HepG2 (cell line): ENCODE measurements around the gene ABCG5. TPM values are rescaled to one million over a fixed set of nuclear protein-coding genes. Genes with fewer than 3 reads are reported as not detected.

Experiments used
- CHD4 ChIP-seq: fragments of 200-600 bp; sonication (generic); IDR thresholded peaks from 2 replicates; pipeline ENCODE4 v1.7.0; 2017; ENCODE audit warnings: mild to moderate bottlenecking, low read length, borderline replicate concordance
- MIER2 ChIP-seq: IDR thresholded peaks from 2 replicates; pipeline ENCODE4 v1.6.1; 2016; ENCODE audit warnings: missing biosample characterization, missing genetic modification reagents
- PHF20 ChIP-seq: sonication (generic); formaldehyde crosslinking; IDR thresholded peaks from 2 replicates; pipeline ENCODE4 v1.5.0; 2020; ENCODE audit warnings: mild to moderate bottlenecking, missing genetic modification reagents
- SP1 ChIP-seq, 2 experiments: fragments of 450-650 bp in 1 of 2; sonication (generic) in 1 of 2; formaldehyde crosslinking in 1 of 2; IDR thresholded peaks; 2 replicates each; pipeline versions ENCODE4 v1.4.0 to v1.6.1; 2016 to 2020; ENCODE audit warnings: missing genetic modification reagents in 1 of 2
- SRF ChIP-seq: IDR thresholded peaks from 2 replicates; pipeline ENCODE4 v1.6.1; 2011; ENCODE audit warnings: mild to moderate bottlenecking, low read depth, low read length, moderate library complexity
- TAF15 ChIP-seq: fragments of 200-400 bp; formaldehyde crosslinking; IDR thresholded peaks from one replicate; pipeline ENCODE4 v1.6.1; 2018; ENCODE audit warnings: mild to moderate bottlenecking, low read depth, low read length; ENCODE audit not compliant: poor library complexity, severe bottlenecking
- TRIM24 ChIP-seq: sonication (generic); formaldehyde crosslinking; IDR thresholded peaks from 2 replicates; pipeline ENCODE4 v1.8.0; 2022; ENCODE audit warnings: mild to moderate bottlenecking, missing genetic modification reagents
- ZKSCAN5 ChIP-seq: sonication (generic); formaldehyde crosslinking; IDR thresholded peaks from 2 replicates; pipeline ENCODE4 v1.5.1; 2020; ENCODE audit warnings: mild to moderate bottlenecking, missing genetic modification reagents
- ZNF260 ChIP-seq: sonication (generic); formaldehyde crosslinking; IDR thresholded peaks from 2 replicates; pipeline ENCODE4 v1.4.0; 2020; ENCODE audit warnings: missing genetic modification reagents, low read depth, mild to moderate bottlenecking, borderline replicate concordance
- ZNF607 ChIP-seq: sonication (generic); formaldehyde crosslinking; IDR thresholded peaks from 2 replicates; pipeline ENCODE4 v1.5.1; 2020; ENCODE audit warnings: missing genetic modification reagents, mild to moderate bottlenecking, borderline replicate concordance
- ZNF841 ChIP-seq: sonication (generic); formaldehyde crosslinking; IDR thresholded peaks from 2 replicates; pipeline ENCODE4 v1.8.1; 2023; ENCODE audit warnings: missing genetic modification reagents, borderline replicate concordance
- polyA plus RNA-seq, 8 experiments: library from polyadenylated mRNA; depleted of rRNA in 3 of 8; stranded (reverse) in 7 of 8; unstranded in 1 of 8; fragments of >200 nt; fragmentation: Illumina TruSeq in 4 of 8; extraction: Trizol in 4 of 8; gene quantifications; 2 replicates each; pipeline versions ENCODE4 v1.2.1 to v1.2.3, GENCODE V29; 2011 to 2016; ENCODE audit warnings: low read depth in 4 of 8, missing spikeins in 1 of 8, mixed read lengths in 1 of 8; ENCODE audit not compliant: insufficient read depth in 1 of 8
- total RNA-seq, 5 experiments: library from RNA; depleted of rRNA; stranded (reverse); fragments of >200 nt; fragmentation: Illumina TruSeq; extraction: Trizol; gene quantifications; 2 replicates each; pipeline ENCODE4 v1.2.3, GENCODE V29; 2016; ENCODE audit warnings: low read depth in 1 of 5
- TF ChIP-seq, protein P1 (sequence below), 2 experiments: fragments of 450-650 bp in 1 of 2; sonication (generic) in 1 of 2; formaldehyde crosslinking in 1 of 2; IDR thresholded peaks; 2 replicates each; pipeline versions ENCODE4 v1.6.1 to v1.8.0; 2016 to 2022; ENCODE audit warnings: antibody characterized with exemption in 1 of 2, mild to moderate bottlenecking in 1 of 2, missing genetic modification reagents in 1 of 2
- TF ChIP-seq, protein P2 (sequence below): sonication (generic); formaldehyde crosslinking; IDR thresholded peaks from 2 replicates; pipeline ENCODE4 v1.8.0; 2022; ENCODE audit warnings: low read depth, missing genetic modification reagents
- TF ChIP-seq, protein P3 (sequence below): sonication (generic); formaldehyde crosslinking; IDR thresholded peaks from 2 replicates; pipeline ENCODE4 v1.5.0; 2020; ENCODE audit warnings: missing genetic modification reagents
- TF ChIP-seq, protein P4 (sequence below): sonication (generic); formaldehyde crosslinking; IDR thresholded peaks from 2 replicates; pipeline ENCODE4 v1.4.0; 2020; ENCODE audit warnings: missing genetic modification reagents

The ABCG5 gene
- total and polyA plus RNA-seq, 2 of the 13 experiments (the other 11 are each of a cell fraction or from before 2014, with no cell fraction given): 15.1 to 39.0 TPM

DNA sequence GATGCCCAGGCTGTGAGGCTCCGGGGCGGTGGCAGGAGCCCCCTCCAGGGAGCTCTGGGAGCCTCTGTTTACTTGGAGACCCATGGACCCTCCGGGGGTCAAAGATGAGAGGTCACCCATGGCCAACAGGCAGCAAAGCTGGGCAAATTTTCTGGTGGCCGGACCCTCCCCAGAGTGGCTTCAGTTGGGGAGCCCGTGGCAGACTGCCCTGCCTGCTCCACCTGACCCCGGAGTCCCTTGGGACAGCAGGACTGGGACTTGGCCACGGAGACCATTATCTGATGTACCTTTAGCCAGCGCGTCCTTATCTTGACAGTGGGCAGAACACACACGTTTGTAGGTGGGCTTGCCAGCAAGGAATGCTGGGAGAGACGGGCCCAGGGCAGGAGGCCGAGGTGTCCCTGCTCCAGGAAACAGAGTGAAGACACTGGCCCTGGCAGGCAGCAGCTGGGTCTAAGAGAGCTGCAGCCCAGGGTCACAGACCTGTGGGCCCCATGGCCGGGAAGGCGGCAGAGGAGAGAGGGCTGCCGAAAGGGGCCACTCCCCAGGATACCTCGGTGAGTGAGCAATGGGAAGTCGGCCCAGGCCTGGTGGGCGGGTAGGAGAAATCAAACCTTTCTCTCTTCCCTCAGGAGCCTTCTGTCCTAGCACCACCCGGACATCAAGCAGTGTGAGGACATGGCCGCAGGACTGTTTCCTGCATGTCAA lies at the start of gene ABCG5, which contains the start of gene ABCG8 (continued):
- TF ChIP-seq, protein P1, sequence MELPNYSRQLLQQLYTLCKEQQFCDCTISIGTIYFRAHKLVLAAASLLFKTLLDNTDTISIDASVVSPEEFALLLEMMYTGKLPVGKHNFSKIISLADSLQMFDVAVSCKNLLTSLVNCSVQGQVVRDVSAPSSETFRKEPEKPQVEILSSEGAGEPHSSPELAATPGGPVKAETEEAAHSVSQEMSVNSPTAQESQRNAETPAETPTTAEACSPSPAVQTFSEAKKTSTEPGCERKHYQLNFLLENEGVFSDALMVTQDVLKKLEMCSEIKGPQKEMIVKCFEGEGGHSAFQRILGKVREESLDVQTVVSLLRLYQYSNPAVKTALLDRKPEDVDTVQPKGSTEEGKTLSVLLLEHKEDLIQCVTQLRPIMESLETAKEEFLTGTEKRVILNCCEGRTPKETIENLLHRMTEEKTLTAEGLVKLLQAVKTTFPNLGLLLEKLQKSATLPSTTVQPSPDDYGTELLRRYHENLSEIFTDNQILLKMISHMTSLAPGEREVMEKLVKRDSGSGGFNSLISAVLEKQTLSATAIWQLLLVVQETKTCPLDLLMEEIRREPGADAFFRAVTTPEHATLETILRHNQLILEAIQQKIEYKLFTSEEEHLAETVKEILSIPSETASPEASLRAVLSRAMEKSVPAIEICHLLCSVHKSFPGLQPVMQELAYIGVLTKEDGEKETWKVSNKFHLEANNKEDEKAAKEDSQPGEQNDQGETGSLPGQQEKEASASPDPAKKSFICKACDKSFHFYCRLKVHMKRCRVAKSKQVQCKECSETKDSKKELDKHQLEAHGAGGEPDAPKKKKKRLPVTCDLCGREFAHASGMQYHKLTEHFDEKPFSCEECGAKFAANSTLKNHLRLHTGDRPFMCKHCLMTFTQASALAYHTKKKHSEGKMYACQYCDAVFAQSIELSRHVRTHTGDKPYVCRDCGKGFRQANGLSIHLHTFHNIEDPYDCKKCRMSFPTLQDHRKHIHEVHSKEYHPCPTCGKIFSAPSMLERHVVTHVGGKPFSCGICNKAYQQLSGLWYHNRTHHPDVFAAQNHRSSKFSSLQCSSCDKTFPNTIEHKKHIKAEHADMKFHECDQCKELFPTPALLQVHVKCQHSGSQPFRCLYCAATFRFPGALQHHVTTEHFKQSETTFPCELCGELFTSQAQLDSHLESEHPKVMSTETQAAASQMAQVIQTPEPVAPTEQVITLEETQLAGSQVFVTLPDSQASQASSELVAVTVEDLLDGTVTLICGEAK (IDR thresholded peaks at IDR 0.05): peak; percentile 69; the same call in 1 of the 2 replicates
- TF ChIP-seq, protein P1 (CRISPR knock-in tag; IDR thresholded peaks at IDR 0.05): peak; percentile 24; the same call in 1 of the 2 replicates
- TF ChIP-seq TAF15 (no peak), ZNF841 (CRISPR knock-in tag) (no peak), TRIM24 (CRISPR knock-in tag) (no peak), MIER2 (CRISPR knock-in tag) (no peak), ZKSCAN5 (CRISPR knock-in tag) (no peak), ZNF607 (CRISPR knock-in tag) (0 out of 2 replicates have a peak, but pooled peaks have one; percentile 50), CHD4 (no peak), ZNF260 (CRISPR knock-in tag) (no peak), SP1 (IDR thresholded peaks at IDR 0.05) (no peak), SP1 (CRISPR knock-in tag; IDR thresholded peaks at IDR 0.05) (peak; percentile 82), PHF20 (CRISPR knock-in tag) (peak; percentile 87), SRF (no peak)
- TF ChIP-seq, protein P2, sequence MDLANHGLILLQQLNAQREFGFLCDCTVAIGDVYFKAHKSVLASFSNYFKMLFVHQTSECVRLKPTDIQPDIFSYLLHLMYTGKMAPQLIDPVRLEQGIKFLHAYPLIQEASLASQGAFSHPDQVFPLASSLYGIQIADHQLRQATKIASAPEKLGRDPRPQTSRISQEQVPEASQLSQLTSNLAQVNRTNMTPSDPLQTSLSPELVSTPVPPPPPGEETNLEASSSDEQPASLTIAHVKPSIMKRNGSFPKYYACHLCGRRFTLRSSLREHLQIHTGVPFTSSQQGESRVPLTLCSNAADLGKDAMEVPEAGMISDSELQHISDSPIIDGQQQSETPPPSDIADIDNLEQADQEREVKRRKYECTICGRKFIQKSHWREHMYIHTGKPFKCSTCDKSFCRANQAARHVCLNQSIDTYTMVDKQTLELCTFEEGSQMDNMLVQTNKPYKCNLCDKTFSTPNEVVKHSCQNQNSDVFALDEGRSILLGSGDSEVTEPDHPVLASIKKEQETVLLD (CRISPR knock-in tag): no peak
- TF ChIP-seq, protein P3, sequence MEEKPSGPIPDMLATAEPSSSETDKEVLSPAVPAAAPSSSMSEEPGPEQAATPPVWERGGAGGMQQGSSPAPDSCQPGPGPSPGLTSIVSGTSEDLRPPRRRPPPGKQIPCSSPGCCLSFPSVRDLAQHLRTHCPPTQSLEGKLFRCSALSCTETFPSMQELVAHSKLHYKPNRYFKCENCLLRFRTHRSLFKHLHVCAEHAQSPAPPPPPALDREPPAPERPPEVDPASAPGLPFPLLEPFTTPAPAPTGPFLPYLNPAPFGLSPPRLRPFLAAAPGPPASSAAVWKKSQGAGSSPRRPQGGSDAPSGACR (CRISPR knock-in tag): no peak; the same call in 1 of the 2 replicates
- TF ChIP-seq, protein P4, sequence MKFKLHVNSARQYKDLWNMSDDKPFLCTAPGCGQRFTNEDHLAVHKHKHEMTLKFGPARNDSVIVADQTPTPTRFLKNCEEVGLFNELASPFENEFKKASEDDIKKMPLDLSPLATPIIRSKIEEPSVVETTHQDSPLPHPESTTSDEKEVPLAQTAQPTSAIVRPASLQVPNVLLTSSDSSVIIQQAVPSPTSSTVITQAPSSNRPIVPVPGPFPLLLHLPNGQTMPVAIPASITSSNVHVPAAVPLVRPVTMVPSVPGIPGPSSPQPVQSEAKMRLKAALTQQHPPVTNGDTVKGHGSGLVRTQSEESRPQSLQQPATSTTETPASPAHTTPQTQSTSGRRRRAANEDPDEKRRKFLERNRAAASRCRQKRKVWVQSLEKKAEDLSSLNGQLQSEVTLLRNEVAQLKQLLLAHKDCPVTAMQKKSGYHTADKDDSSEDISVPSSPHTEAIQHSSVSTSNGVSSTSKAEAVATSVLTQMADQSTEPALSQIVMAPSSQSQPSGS (CRISPR knock-in tag): peak; percentile 71; the same call in 1 of the 2 replicates
